ENCODE data around the gene DPEP1. TPM values are rescaled to one million over a fixed set of nuclear protein-coding genes. Genes with fewer than 3 reads are reported as not detected.

The DPEP1 gene
- polyA plus RNA-seq, 3 donors, result not detected

- H3K27me3 Mint-ChIP-seq (ENCODE audit: low read depth in 3 of 3), result peaks cover 2 to 23% (median 4%) of the 10 kb centered on the region in 3 donors
Measured at GRCh38 chr16:89602273-89602951, 11.0 kb upstream of the DPEP1 start.

GRCh38 chr16:89602952-89603590 lies 10.4 kb upstream of the DPEP1 start:
- intact Hi-C loops (cut with micrococcal nuclease), result no loop called here
- no peak overlapping the region for H2AFZ ChIP-seq (ENCODE audit: insufficient read depth, low read depth, low read length, poor library complexity, severe bottlenecking)

More at GRCh38 chr16:89602273-89602951, 11.0 kb upstream of the DPEP1 start:
- Mint-ChIP-seq H3K4me3 (no peak overlapping the region), H3K4me1 (peaks cover 7% of the 10 kb centered on the region), H3K27ac (no peak overlapping the region), H3K9me3 (peaks cover 0 to 5% (median 0%) of the 10 kb centered on the region in 7 donors), H3K36me3 (no peaks in the 10 kb centered on the region)
- no peaks in the 10 kb centered on the region for H4K20me1 ChIP-seq (ENCODE audit: insufficient read depth, low read length)
- intact Hi-C loops (cut with micrococcal nuclease), result no loop called here
- no peak overlapping the region for H3K4me3 ChIP-seq (replicated peaks in 1 of 3; ENCODE audit: low read depth in 2 of 3, low read length in 3 of 3)
- no peaks in the 10 kb centered on the region for H3K27me3 ChIP-seq (ENCODE audit: control insufficient read depth in 2 of 2, insufficient read depth in 2 of 2, low read length in 2 of 2)
- H3K27ac ChIP-seq (ENCODE audit: low read depth in 1 of 2, low read length in 2 of 2), result no peak overlapping the region
- H3K4me2 ChIP-seq (replicated peaks; ENCODE audit: extremely low read depth, low read length, poor library complexity, severe bottlenecking), result no peak overlapping the region
- DNase-seq, result peak in 2 of 3 donors; percentile 6 to 46
- TF ChIP-seq CTCF (IDR thresholded peaks at IDR 0.05), result no peak
- WGBS (ENCODE audit: insufficient coverage), result 3% methylated on average over 19 of the region's 22 CpGs
- H3K36me3 ChIP-seq (replicated peaks in 1 of 2; ENCODE audit: control insufficient read depth in 1 of 2, insufficient read depth in 2 of 2, low read length in 2 of 2), result no peaks in the 10 kb centered on the region
- no peak overlapping the region for H2AFZ ChIP-seq (ENCODE audit: insufficient read depth, low read depth, low read length, poor library complexity, severe bottlenecking)
- no peak overlapping the region for H3K9ac ChIP-seq (ENCODE audit: insufficient read depth, low read length, poor library complexity, severe bottlenecking)
- no peaks in the 10 kb centered on the region for H3K9me3 ChIP-seq (replicated peaks in 1 of 2; ENCODE audit: control insufficient read depth in 1 of 2, insufficient read depth in 1 of 2, low read length in 2 of 2)
- H3K79me2 ChIP-seq (ENCODE audit: insufficient read depth, low read length), result no peaks in the 10 kb centered on the region
- peaks cover 0 to 8% of the 10 kb centered on the region in 2 donors for H3K4me1 ChIP-seq (ENCODE audit: control insufficient read depth in 1 of 2, insufficient read depth in 2 of 2, low read length in 2 of 2)

More at GRCh38 chr16:89602952-89603590, 10.4 kb upstream of the DPEP1 start:
- H3K27me3 ChIP-seq (ENCODE audit: control insufficient read depth in 2 of 2, insufficient read depth in 2 of 2, low read length in 2 of 2), result no peaks in the 10 kb centered on the region
- H3K27ac Mint-ChIP-seq, result no peak overlapping the region
- H3K4me1 Mint-ChIP-seq, result peaks cover 7% of the 10 kb centered on the region
- no peaks in the 10 kb centered on the region for H4K20me1 ChIP-seq (ENCODE audit: insufficient read depth, low read length)
- H3K4me3 ChIP-seq (replicated peaks in 1 of 3; ENCODE audit: low read depth in 2 of 3, low read length in 3 of 3), result no peak overlapping the region
- H3K9me3 ChIP-seq (replicated peaks in 1 of 2; ENCODE audit: control insufficient read depth in 1 of 2, insufficient read depth in 1 of 2, low read length in 2 of 2), result no peaks in the 10 kb centered on the region
- peaks cover 0 to 5% (median 0%) of the 10 kb centered on the region in 7 donors for H3K9me3 Mint-ChIP-seq
- TF ChIP-seq CTCF (IDR thresholded peaks at IDR 0.05), result no peak
- peaks cover 0 to 8% of the 10 kb centered on the region in 2 donors for H3K4me1 ChIP-seq (ENCODE audit: control insufficient read depth in 1 of 2, insufficient read depth in 2 of 2, low read length in 2 of 2)
- H3K79me2 ChIP-seq (ENCODE audit: insufficient read depth, low read length), result no peaks in the 10 kb centered on the region
- H3K36me3 Mint-ChIP-seq, result no peaks in the 10 kb centered on the region
- H3K4me3 Mint-ChIP-seq, result no peak overlapping the region
- no peak overlapping the region for H3K9ac ChIP-seq (ENCODE audit: insufficient read depth, low read length, poor library complexity, severe bottlenecking)
- peaks cover 2 to 23% (median 4%) of the 10 kb centered on the region in 3 donors for H3K27me3 Mint-ChIP-seq (ENCODE audit: low read depth in 3 of 3)
- no peak overlapping the region for H3K27ac ChIP-seq (ENCODE audit: low read depth in 1 of 2, low read length in 2 of 2)
- H3K4me2 ChIP-seq (replicated peaks; ENCODE audit: extremely low read depth, low read length, poor library complexity, severe bottlenecking), result no peak overlapping the region
- 68% methylated on average over 4 of the region's 5 CpGs for WGBS (ENCODE audit: insufficient coverage)
- H3K36me3 ChIP-seq (replicated peaks in 1 of 2; ENCODE audit: control insufficient read depth in 1 of 2, insufficient read depth in 2 of 2, low read length in 2 of 2), result no peaks in the 10 kb centered on the region
- no peak for DNase-seq

Data from CD14-positive monocyte (primary cell).